GM12878 (cell line): ENCODE data around the gene WAS. TPM values are rescaled to one million over a fixed set of nuclear protein-coding genes. Genes with fewer than 3 reads are reported as not detected.

Source experiments
- ATAC-seq: fragments of 200-7000 bp; cut with Tn5 transposase; 3 replicates; pipeline ENCODE4 v1.9.1; 2020; ENCODE audit warnings: mild to moderate bottlenecking, moderate library complexity
- BruUV-seq: library from RNA; stranded (reverse); fragments of 400-500 nt; replicated peaks from 2 replicates; lab custom pipeline; 2021; lab: Mats Ljungman, UMichigan
- CTCF ChIA-PET: fragments of 300-600 bp; sonication (Branson Sonifier 250); formaldehyde crosslinking; extraction: SDS; loops from one replicate; lab custom pipeline; 2021; ENCODE audit warnings: inconsistent platforms; lab: Yijun Ruan, JAX
- POLR2A ChIA-PET: fragments of 350-600 bp; formaldehyde crosslinking; extraction: SDS; loops from one replicate; lab custom pipeline; 2021; ENCODE audit warnings: inconsistent platforms; lab: Charles Lee
- RAD21 ChIA-PET: fragments of 300-600 bp; sonication (Branson Sonifier 250); formaldehyde crosslinking; loops from one replicate; lab custom pipeline; 2023; ENCODE audit warnings: antibody characterized with exemption; ENCODE audit not compliant: unreplicated experiment; lab: Charles Lee
- SMC1A ChIA-PET: fragments of 300-600 bp; sonication (Branson Sonifier 250); formaldehyde crosslinking; loops from one replicate; lab custom pipeline; 2023; ENCODE audit not compliant: unreplicated experiment, uncharacterized antibody; lab: Charles Lee
- DNase-seq: peaks from one replicate; pipeline ENCODE4 v3.0.0-alpha.2; 2011; ENCODE audit warnings: low read depth, low spot score
- FAIRE-seq: peaks from 3 replicates; lab custom pipeline; 2011; peaks lifted over from hg19 to GRCh38; lab: Jason Lieb, UNC
- H2AFZ ChIP-seq: 2 replicates; pipeline ENCODE4 v1.6.0; 2011; ENCODE audit warnings: low read depth, low read length, control low read depth; ENCODE audit not compliant: control insufficient read depth
- H3K27ac ChIP-seq: 2 replicates; pipeline ENCODE4 v1.5.1; 2011; ENCODE audit warnings: control low read depth; ENCODE audit not compliant: control insufficient read depth, insufficient read depth
- H3K27me3 ChIP-seq, 2 experiments: replicated peaks in 1 of 2; 2 replicates each; pipeline versions ENCODE4 v1.6.0 to v1.6.1; 2011; ENCODE audit warnings: low read length in 1 of 2; ENCODE audit not compliant: control insufficient read depth in 2 of 2, insufficient read depth in 2 of 2
- H3K36me3 ChIP-seq, 2 experiments: 2 replicates each; pipeline ENCODE4 v1.5.1; 2011; ENCODE audit warnings: low read length in 1 of 2; ENCODE audit not compliant: control insufficient read depth in 2 of 2, insufficient read depth in 2 of 2
- H3K4me1 ChIP-seq: 2 replicates; pipeline ENCODE4 v1.6.1; 2011; ENCODE audit warnings: mild to moderate bottlenecking, low read length, moderate library complexity, mixed read lengths; ENCODE audit not compliant: control insufficient read depth, insufficient read depth
- H3K4me2 ChIP-seq: 2 replicates; pipeline ENCODE4 v1.6.0; 2011; ENCODE audit warnings: control low read depth; ENCODE audit not compliant: control insufficient read depth, insufficient read depth
- H3K4me3 ChIP-seq: fragments of 200-600 bp; sonication (generic); 2 replicates; pipeline ENCODE4 v1.5.1; 2016
- H3K79me2 ChIP-seq: 2 replicates; pipeline ENCODE4 v1.6.0; 2011; ENCODE audit warnings: low read length; ENCODE audit not compliant: control insufficient read depth, insufficient read depth
- H3K9ac ChIP-seq: 2 replicates; pipeline ENCODE4 v1.8.0; 2011; ENCODE audit warnings: low read length, control low read depth, mixed read lengths; ENCODE audit not compliant: control insufficient read depth, insufficient read depth
- H3K9me3 ChIP-seq: replicated peaks from 3 replicates; pipeline ENCODE4 v1.5.1; 2011; ENCODE audit warnings: mild to moderate bottlenecking, low read length; ENCODE audit not compliant: control insufficient read depth, insufficient read depth
- H4K20me1 ChIP-seq: 2 replicates; pipeline ENCODE4 v1.6.0; 2011; ENCODE audit not compliant: control insufficient read depth, insufficient read depth
- CHD1 ChIP-seq: IDR thresholded peaks from 2 replicates; pipeline ENCODE4 v1.6.1; 2012; ENCODE audit warnings: low read depth, low read length, improper control_type of control experiment
- CHD2 ChIP-seq: IDR thresholded peaks from 2 replicates; pipeline ENCODE4 v1.6.1; 2011; ENCODE audit warnings: low read depth, low read length, improper control_type of control experiment, borderline replicate concordance
- ETV6 ChIP-seq, 2 experiments: fragments of 450-650 bp in 1 of 2; IDR thresholded peaks in 1 of 2; conservative IDR thresholded peaks in 1 of 2; 2 replicates each; pipeline ENCODE4 v1.6.1; 2014; ENCODE audit warnings: antibody characterized with exemption in 1 of 2, borderline replicate concordance in 1 of 2, low read depth in 1 of 2, mild to moderate bottlenecking in 1 of 2, moderate library complexity in 1 of 2
- EZH2 ChIP-seq: IDR thresholded peaks from 2 replicates; pipeline ENCODE4 v1.6.1; 2012; ENCODE audit warnings: low read depth, mild to moderate bottlenecking, control low read depth, inconsistent platforms, low read length, borderline replicate concordance; ENCODE audit not compliant: control insufficient read depth
- GATAD2B ChIP-seq: fragments of 450-650 bp; conservative IDR thresholded peaks from 2 replicates; pipeline ENCODE4 v1.6.1; 2017; ENCODE audit warnings: low read depth, mild to moderate bottlenecking, moderate library complexity
- HCFC1 ChIP-seq: fragments of 150-350 bp; IDR thresholded peaks from 2 replicates; pipeline ENCODE4 v1.6.1; 2014; ENCODE audit warnings: low read length
- KLF5 ChIP-seq: fragments of 450-650 bp; IDR thresholded peaks from 2 replicates; pipeline ENCODE4 v1.6.1; 2014; ENCODE audit warnings: mild to moderate bottlenecking; ENCODE audit not compliant: partially characterized antibody
- MEF2B ChIP-seq: fragments of 450-650 bp; IDR thresholded peaks from 2 replicates; pipeline ENCODE4 v1.6.1; 2018; ENCODE audit warnings: mild to moderate bottlenecking, moderate library complexity; ENCODE audit not compliant: partially characterized antibody, poor library complexity, severe bottlenecking
- PKNOX1 ChIP-seq: fragments of 450-650 bp; IDR thresholded peaks from 2 replicates; pipeline ENCODE4 v1.6.1; 2016; ENCODE audit warnings: mild to moderate bottlenecking
- PML ChIP-seq: IDR thresholded peaks from 2 replicates; pipeline ENCODE4 v1.6.1; 2012; ENCODE audit warnings: low read length, inconsistent platforms
- SIX5 ChIP-seq: IDR thresholded peaks from 2 replicates; pipeline ENCODE4 v1.6.1; 2011; ENCODE audit warnings: mild to moderate bottlenecking, low read depth, low read length, moderate library complexity; ENCODE audit not compliant: severe bottlenecking
- SMAD5 ChIP-seq: IDR thresholded peaks from 2 replicates; pipeline ENCODE4 v1.6.1; 2016; ENCODE audit warnings: antibody characterized with exemption, low read depth
- SP1 ChIP-seq: IDR thresholded peaks from one replicate; pipeline ENCODE4 v1.6.1; 2011; ENCODE audit warnings: low read depth, low read length
- SREBF1 ChIP-seq: IDR thresholded peaks from 2 replicates; pipeline ENCODE4 v1.6.1; 2012; ENCODE audit warnings: mild to moderate bottlenecking, low read length
- SREBF2 ChIP-seq: IDR thresholded peaks from 2 replicates; pipeline ENCODE4 v1.6.1; 2012; ENCODE audit warnings: mild to moderate bottlenecking, low read length
- STAT1 ChIP-seq: fragments of 450-650 bp; conservative IDR thresholded peaks from 2 replicates; pipeline ENCODE4 v1.6.1; 2014; ENCODE audit warnings: antibody characterized with exemption, mild to moderate bottlenecking
- TARDBP ChIP-seq: IDR thresholded peaks from 2 replicates; pipeline ENCODE4 v1.6.1; 2016; ENCODE audit warnings: borderline replicate concordance
- ZNF24 ChIP-seq: fragments of 450-650 bp; IDR thresholded peaks from 2 replicates; pipeline ENCODE4 v1.6.1; 2017; ENCODE audit warnings: antibody characterized with exemption, mild to moderate bottlenecking
- WGBS: methylation state at CpG from one replicate; pipeline ENCODE4 v1.1.6; 2016; ENCODE audit warnings: low lambda C conversion rate; ENCODE audit not compliant: insufficient replicate concordance, insufficient coverage; ENCODE audit errors: missing lambda C conversion rate; 5-methylcytosine and 5-hydroxymethylcytosine counted together
- in situ Hi-C: fragments of 300-500 bp; cut with MboI; formaldehyde crosslinking; loops from 9 replicates; pipeline ENCODE4 v1.14.3; 2018; ENCODE audit warnings: mixed read lengths
- intact Hi-C: fragments of 100-400 bp; cut with micrococcal nuclease; formaldehyde crosslinking; loops from one replicate; pipeline ENCODE4 v1.14.2; 2022; ENCODE audit not compliant: unreplicated experiment
- polyA plus RNA-seq, 11 experiments: library from polyadenylated mRNA; depleted of rRNA in 4 of 11; unstranded in 6 of 11; stranded (reverse) in 5 of 11; fragments of >200 nt; fragmentation: Nextera tagmentation in 4 of 11; fragmentation: Illumina TruSeq in 1 of 11; extraction: Ambion mirVana in 4 of 11; extraction: Trizol in 1 of 11; gene quantifications; 1 replicate in 1 of 11; 2 replicates in 10 of 11; pipeline versions ENCODE4 v1.2.1 to v1.2.3, GENCODE V29; 2011 to 2016; ENCODE audit warnings: inconsistent platforms in 2 of 11, missing spikeins in 2 of 11, low read depth in 1 of 11
- total RNA-seq, 4 experiments: library from RNA; depleted of rRNA in 3 of 4; stranded (reverse); fragments of >200 nt in 3 of 4; fragmentation: Illumina TruSeq in 1 of 4; extraction: Trizol in 1 of 4; gene quantifications; 2 replicates each; pipeline versions ENCODE4 v1.2.1 to v1.2.3, GENCODE V29; 2013 to 2021
- TF ChIP-seq, protein P1 (sequence below): fragments of 150-350 bp; IDR thresholded peaks from 2 replicates; pipeline ENCODE4 v1.6.1; 2016; ENCODE audit warnings: low read depth, low read length

Gene WAS
- total and polyA plus RNA-seq, 10 of the 15 experiments (the other 5 are each of a cell fraction or from before 2014, with no cell fraction given), result 1.6 to 84.7 (median 23.0) TPM

DNA sequence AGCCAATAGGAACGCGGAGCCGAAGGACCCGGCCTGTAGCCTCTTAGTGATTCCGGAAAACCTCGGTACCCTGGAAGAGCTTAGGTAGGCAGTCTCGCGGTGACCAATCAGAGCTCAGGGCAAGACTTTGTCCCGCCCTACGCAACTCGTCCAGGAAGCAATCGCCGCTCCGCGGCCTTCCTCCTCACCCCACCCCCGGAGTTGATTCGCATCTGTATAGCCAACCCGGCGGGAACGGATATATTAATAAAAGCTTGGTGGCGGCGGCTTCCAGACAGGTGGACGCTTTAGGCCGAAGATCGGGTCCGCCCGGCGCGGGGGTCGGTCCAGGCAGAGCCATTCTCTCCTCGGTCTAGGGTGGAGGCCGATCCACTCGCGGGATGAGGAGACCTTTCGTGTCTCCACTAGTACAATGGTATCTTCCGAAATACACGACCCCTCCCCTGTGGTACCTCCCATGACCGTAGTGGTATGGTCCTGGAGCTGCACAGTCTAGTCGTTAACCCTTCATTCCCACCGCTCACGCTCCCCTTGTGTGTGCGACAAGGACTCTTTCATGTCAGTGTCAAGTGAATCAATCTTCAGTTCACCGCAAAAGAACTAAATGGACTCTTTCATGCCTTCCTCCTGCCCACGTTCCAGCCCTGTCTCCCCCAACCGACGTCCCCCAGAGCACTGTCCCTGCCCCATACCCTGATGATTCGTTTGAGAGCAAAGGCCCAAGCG is 53.8 kb downstream of the WAS start:
- SMC1A ChIA-PET, result interaction anchor here (1.0 kb wide), 2 partner anchors 64 to 202 kb away, joined by 3 to 4 read pairs; partner anchors contain the start of gene HDAC6
- peak; percentile 93 for FAIRE-seq
- H3K79me2 ChIP-seq, result no peaks in the 10 kb centered on the region; the same call in 1 of the 2 replicates
- intact Hi-C loops (no loop called here), in situ Hi-C loops (no loop called here)
- H3K27me3 ChIP-seq, result no peaks in the 10 kb centered on the region
- H3K9ac ChIP-seq, result peak overlapping the region; percentile 85
- H3K4me3 ChIP-seq, result peak overlapping the region; percentile 64
- H3K36me3 ChIP-seq, result no peaks in the 10 kb centered on the region
- ATAC-seq, result peak; percentile 99
- H3K4me1 ChIP-seq, result no peaks in the 10 kb centered on the region; the same call in 1 of the 2 replicates
- no peaks in the 10 kb centered on the region for H4K20me1 ChIP-seq
- H3K4me2 ChIP-seq, result peak overlapping the region; percentile 36
- POLR2A ChIA-PET, result interaction anchor here (0.5 to 1.4 kb wide), 10 partner anchors 11 to 266 kb away, joined by 3 to 11 read pairs (median 4); partner anchors contain the start of genes HDAC6, PQBP1 and TIMM17B
- H3K27ac ChIP-seq, result peak overlapping the region; percentile 74
- CTCF ChIA-PET, result interaction anchor here (0.8 to 1.7 kb wide), 3 partner anchors 9 to 209 kb away, joined by 3 to 5 read pairs (median 4); partner anchors contain the start of gene HDAC6
- BruUV-seq, result TSS peak; percentile 97
- DNase-seq, result peak; percentile 86
- H2AFZ ChIP-seq, result peak overlapping the region; percentile 64
- WGBS, result 17% methylated on average over 44 of the region's 48 CpGs
- no peaks in the 10 kb centered on the region; the same call in 2 of the 3 replicates for H3K9me3 ChIP-seq
- RAD21 ChIA-PET, result interaction anchor here (1.1 kb wide), 1 partner anchor 200 kb away, joined by 3 read pairs; no protein-coding TSS in a partner anchor
- TF ChIP-seq, protein P1, sequence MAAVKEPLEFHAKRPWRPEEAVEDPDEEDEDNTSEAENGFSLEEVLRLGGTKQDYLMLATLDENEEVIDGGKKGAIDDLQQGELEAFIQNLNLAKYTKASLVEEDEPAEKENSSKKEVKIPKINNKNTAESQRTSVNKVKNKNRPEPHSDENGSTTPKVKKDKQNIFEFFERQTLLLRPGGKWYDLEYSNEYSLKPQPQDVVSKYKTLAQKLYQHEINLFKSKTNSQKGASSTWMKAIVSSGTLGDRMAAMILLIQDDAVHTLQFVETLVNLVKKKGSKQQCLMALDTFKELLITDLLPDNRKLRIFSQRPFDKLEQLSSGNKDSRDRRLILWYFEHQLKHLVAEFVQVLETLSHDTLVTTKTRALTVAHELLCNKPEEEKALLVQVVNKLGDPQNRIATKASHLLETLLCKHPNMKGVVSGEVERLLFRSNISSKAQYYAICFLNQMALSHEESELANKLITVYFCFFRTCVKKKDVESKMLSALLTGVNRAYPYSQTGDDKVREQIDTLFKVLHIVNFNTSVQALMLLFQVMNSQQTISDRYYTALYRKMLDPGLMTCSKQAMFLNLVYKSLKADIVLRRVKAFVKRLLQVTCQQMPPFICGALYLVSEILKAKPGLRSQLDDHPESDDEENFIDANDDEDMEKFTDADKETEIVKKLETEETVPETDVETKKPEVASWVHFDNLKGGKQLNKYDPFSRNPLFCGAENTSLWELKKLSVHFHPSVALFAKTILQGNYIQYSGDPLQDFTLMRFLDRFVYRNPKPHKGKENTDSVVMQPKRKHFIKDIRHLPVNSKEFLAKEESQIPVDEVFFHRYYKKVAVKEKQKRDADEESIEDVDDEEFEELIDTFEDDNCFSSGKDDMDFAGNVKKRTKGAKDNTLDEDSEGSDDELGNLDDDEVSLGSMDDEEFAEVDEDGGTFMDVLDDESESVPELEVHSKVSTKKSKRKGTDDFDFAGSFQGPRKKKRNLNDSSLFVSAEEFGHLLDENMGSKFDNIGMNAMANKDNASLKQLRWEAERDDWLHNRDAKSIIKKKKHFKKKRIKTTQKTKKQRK, result peak; percentile 37; the same call in 1 of the 2 replicates
- TF ChIP-seq TARDBP (no peak), CHD1 (peak; percentile 93; the same call in 1 of the 2 replicates), SP1 (peak; percentile 67), SIX5 (peak; percentile 20), HCFC1 (peak; percentile 58), STAT1 (no peak), GATAD2B (no peak), PML (peak; percentile 84; the same call in 1 of the 2 replicates), PKNOX1 (peak; percentile 14; the same call in 1 of the 2 replicates), EZH2 (no peak), CHD2 (peak; percentile 87; the same call in 1 of the 2 replicates), SREBF2 (no peak), ETV6 (conservative IDR thresholded peaks at IDR 0.05 in 1 of 2, IDR thresholded peaks at IDR 0.05 in 1 of 2; ENCODE audit: borderline replicate concordance in 1 of 2, low read depth in 1 of 2) (0 out of 4 replicates have a peak, but pooled peaks of 1 of the 2 experiments have one; percentile 24), KLF5 (peak; percentile 84), MEF2B (peak; percentile 19), ZNF24 (no peak), SREBF1 (peak; percentile 31; the same call in 1 of the 2 replicates), SMAD5 (no peak; the same call in 1 of the 2 replicates)
